ENCODE measurements around the gene SLC23A2. TPM values are rescaled to one million over a fixed set of nuclear protein-coding genes. Genes with fewer than 3 reads are reported as not detected.

SLC23A2 gene
- polyA plus RNA-seq, 1 of the 3 experiments (the other 2 are of a cell fraction), result 14.0 TPM

DNA sequence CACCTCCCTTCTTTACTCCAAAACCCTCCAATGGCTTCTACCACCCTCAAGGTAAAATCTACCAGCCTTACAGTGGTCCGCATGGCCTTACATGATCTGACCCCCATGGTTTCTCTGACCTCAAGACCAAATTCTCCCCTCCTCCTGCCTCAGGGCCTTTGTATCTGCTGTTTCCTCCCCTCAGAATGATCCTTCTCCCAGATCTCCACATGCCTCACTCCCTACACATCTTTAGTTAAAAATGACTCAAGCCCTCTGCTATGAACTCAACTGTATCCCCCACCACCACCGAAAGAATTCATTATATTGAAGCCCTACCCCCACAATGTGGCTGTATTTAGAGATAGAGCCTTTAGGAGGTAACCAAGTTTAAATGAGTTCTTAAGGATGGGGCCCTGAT is 4.1 kb downstream of the SLC23A2 start:
- no peak for DNase-seq
- H2AFZ ChIP-seq (ENCODE audit: low read depth), result no peak overlapping the region
- no peaks in the 10 kb centered on the region for H3K36me3 ChIP-seq (replicated peaks in 1 of 2; ENCODE audit: control insufficient read depth in 1 of 2, insufficient read depth in 2 of 2, low read length in 1 of 2)
- POLR2A ChIA-PET, result no interaction called here
- CTCF ChIA-PET, result no interaction called here
- no peaks in the 10 kb centered on the region for H3K9me2 ChIP-seq
- no peaks in the 10 kb centered on the region for H3F3A ChIP-seq (replicated peaks; ENCODE audit: insufficient read depth)
- H3K79me2 ChIP-seq (ENCODE audit: insufficient read depth), result peaks cover 57% of the 10 kb centered on the region
- H3K9me3 ChIP-seq, result no peaks in the 10 kb centered on the region
- H3K27me3 ChIP-seq (ENCODE audit: insufficient read depth), result no peaks in the 10 kb centered on the region
- no peak overlapping the region for H3K27ac ChIP-seq (ENCODE audit: low read depth in 2 of 2, low read length in 1 of 2)
- no peaks in the 10 kb centered on the region for H4K20me1 ChIP-seq (ENCODE audit: insufficient read depth)
- no peak overlapping the region for H3K4me2 ChIP-seq
- H3K4me1 ChIP-seq (ENCODE audit: control insufficient read depth in 1 of 2, insufficient read depth in 2 of 2, low read depth in 1 of 2, low read length in 1 of 2), result peaks cover 0 to 16% of the 10 kb centered on the region in 2 experiments; a peak in 2 of 4 replicates
- no peak overlapping the region for H3K9ac ChIP-seq
- no peak overlapping the region for H3K4me3 ChIP-seq (ENCODE audit: low read depth in 2 of 2, low read length in 1 of 2)
- no peak for TF ChIP-seq TCF12 (IDR thresholded peaks at IDR 0.05)
- TF ChIP-seq, protein P1, sequence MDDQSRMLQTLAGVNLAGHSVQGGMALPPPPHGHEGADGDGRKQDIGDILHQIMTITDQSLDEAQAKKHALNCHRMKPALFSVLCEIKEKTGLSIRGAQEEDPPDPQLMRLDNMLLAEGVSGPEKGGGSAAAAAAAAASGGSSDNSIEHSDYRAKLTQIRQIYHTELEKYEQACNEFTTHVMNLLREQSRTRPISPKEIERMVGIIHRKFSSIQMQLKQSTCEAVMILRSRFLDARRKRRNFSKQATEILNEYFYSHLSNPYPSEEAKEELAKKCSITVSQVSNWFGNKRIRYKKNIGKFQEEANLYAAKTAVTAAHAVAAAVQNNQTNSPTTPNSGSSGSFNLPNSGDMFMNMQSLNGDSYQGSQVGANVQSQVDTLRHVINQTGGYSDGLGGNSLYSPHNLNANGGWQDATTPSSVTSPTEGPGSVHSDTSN (IDR thresholded peaks at IDR 0.05), result no peak
- TF ChIP-seq POLR2AphosphoS5 (IDR thresholded peaks at IDR 0.05; ENCODE audit: low read depth, low read length), result no peak
- TF ChIP-seq FOSL2 (IDR thresholded peaks at IDR 0.05; ENCODE audit: borderline replicate concordance, low read depth), result no peak
- TF ChIP-seq, protein P2, sequence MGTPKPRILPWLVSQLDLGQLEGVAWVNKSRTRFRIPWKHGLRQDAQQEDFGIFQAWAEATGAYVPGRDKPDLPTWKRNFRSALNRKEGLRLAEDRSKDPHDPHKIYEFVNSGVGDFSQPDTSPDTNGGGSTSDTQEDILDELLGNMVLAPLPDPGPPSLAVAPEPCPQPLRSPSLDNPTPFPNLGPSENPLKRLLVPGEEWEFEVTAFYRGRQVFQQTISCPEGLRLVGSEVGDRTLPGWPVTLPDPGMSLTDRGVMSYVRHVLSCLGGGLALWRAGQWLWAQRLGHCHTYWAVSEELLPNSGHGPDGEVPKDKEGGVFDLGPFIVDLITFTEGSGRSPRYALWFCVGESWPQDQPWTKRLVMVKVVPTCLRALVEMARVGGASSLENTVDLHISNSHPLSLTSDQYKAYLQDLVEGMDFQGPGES (IDR thresholded peaks at IDR 0.05; ENCODE audit: low read depth, low read length), result no peak
- no peak for TF ChIP-seq JUND (IDR thresholded peaks at IDR 0.05)
- TF ChIP-seq MEF2A (IDR thresholded peaks at IDR 0.05; ENCODE audit: borderline replicate concordance, low read depth), result no peak
- no peak for TF ChIP-seq SMC3 (IDR thresholded peaks at IDR 0.05; ENCODE audit: low read depth, low read length)
- no peak for TF ChIP-seq GATA2 (CRISPR knock-in tag; IDR thresholded peaks at IDR 0.05)
- no peak for TF ChIP-seq TAF1 (IDR thresholded peaks at IDR 0.05; ENCODE audit: borderline replicate concordance, low read depth, low read length)
- TF ChIP-seq, protein P3, sequence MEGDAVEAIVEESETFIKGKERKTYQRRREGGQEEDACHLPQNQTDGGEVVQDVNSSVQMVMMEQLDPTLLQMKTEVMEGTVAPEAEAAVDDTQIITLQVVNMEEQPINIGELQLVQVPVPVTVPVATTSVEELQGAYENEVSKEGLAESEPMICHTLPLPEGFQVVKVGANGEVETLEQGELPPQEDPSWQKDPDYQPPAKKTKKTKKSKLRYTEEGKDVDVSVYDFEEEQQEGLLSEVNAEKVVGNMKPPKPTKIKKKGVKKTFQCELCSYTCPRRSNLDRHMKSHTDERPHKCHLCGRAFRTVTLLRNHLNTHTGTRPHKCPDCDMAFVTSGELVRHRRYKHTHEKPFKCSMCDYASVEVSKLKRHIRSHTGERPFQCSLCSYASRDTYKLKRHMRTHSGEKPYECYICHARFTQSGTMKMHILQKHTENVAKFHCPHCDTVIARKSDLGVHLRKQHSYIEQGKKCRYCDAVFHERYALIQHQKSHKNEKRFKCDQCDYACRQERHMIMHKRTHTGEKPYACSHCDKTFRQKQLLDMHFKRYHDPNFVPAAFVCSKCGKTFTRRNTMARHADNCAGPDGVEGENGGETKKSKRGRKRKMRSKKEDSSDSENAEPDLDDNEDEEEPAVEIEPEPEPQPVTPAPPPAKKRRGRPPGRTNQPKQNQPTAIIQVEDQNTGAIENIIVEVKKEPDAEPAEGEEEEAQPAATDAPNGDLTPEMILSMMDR (IDR thresholded peaks at IDR 0.05), result no peak
- no peak for TF ChIP-seq MXI1 (IDR thresholded peaks at IDR 0.05; ENCODE audit: low read depth, low read length)
- no peak for TF ChIP-seq NRF1 (IDR thresholded peaks at IDR 0.05; ENCODE audit: low read depth, low read length)
- no peak for TF ChIP-seq CHD2 (IDR thresholded peaks at IDR 0.05; ENCODE audit: low read length, partially characterized antibody)
- TF ChIP-seq RCOR1 (IDR thresholded peaks at IDR 0.05; ENCODE audit: low read length), result no peak
- TF ChIP-seq FOXJ3 (CRISPR knock-in tag; IDR thresholded peaks at IDR 0.05), result no peak
- TF ChIP-seq SIN3A (IDR thresholded peaks at IDR 0.05; ENCODE audit: borderline replicate concordance, low read depth, low read length), result no peak
- no peak for TF ChIP-seq EP300 (IDR thresholded peaks at IDR 0.05; ENCODE audit: borderline replicate concordance in 1 of 2, low read depth in 1 of 2, low read length in 1 of 2)
- WGBS (ENCODE audit: low lambda C conversion rate), result 88% methylated on average over 2 of the region's 2 CpGs
